ENCODE data around the gene FAM53A. TPM values are rescaled to one million over a fixed set of nuclear protein-coding genes. Genes with fewer than 3 reads are reported as not detected.

The FAM53A gene
- total RNA-seq, 1 experiment from 2014 or later = 3.1 TPM

DNA sequence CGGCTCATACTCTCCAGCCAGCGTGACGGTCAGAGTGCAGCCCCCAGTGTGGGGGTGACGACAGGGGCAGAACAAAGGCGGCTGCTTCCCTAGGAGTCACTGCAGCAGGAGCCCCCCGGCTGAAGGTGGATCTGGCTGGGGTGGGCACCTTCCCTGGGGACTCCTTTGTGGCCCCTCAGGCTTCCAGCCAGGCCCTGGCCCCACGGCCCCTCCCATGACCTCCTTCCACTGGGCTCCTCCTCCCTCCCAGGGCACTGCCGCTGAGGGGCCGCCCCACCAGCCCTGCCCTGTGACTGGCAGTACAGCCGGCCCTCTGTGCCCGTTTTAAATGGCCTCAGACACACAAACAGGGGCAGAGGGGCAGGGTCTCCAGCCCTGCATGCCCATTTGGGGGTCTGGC is 61.9 kb downstream of the FAM53A start:
- POLR2A ChIA-PET (ENCODE audit: unreplicated experiment) = no interaction called here
- no peaks in the 10 kb centered on the region for H3K79me2 ChIP-seq (ENCODE audit: low read length)
- no peak overlapping the region for H3K4me2 ChIP-seq (ENCODE audit: low read length)
- H3K27ac ChIP-seq (ENCODE audit: low read length) = no peak overlapping the region
- H3K4me1 ChIP-seq (ENCODE audit: insufficient read depth, low read length) = no peaks in the 10 kb centered on the region
- no peaks in the 10 kb centered on the region for H3K9me3 ChIP-seq (ENCODE audit: low read length)
- DNase-seq = no peak
- H3K27me3 ChIP-seq (ENCODE audit: low read length) = no peaks in the 10 kb centered on the region
- CTCF ChIA-PET = no interaction called here
- no peak overlapping the region for H3K9ac ChIP-seq (ENCODE audit: low read length)
- no peak overlapping the region for H2AFZ ChIP-seq (ENCODE audit: low read length)
- no peaks in the 10 kb centered on the region for H3K36me3 ChIP-seq (ENCODE audit: low read depth, low read length)
- TF ChIP-seq EZH2phosphoT487 (IDR thresholded peaks at IDR 0.05; ENCODE audit: borderline replicate concordance, low read length) = no peak
- TF ChIP-seq, protein P1, sequence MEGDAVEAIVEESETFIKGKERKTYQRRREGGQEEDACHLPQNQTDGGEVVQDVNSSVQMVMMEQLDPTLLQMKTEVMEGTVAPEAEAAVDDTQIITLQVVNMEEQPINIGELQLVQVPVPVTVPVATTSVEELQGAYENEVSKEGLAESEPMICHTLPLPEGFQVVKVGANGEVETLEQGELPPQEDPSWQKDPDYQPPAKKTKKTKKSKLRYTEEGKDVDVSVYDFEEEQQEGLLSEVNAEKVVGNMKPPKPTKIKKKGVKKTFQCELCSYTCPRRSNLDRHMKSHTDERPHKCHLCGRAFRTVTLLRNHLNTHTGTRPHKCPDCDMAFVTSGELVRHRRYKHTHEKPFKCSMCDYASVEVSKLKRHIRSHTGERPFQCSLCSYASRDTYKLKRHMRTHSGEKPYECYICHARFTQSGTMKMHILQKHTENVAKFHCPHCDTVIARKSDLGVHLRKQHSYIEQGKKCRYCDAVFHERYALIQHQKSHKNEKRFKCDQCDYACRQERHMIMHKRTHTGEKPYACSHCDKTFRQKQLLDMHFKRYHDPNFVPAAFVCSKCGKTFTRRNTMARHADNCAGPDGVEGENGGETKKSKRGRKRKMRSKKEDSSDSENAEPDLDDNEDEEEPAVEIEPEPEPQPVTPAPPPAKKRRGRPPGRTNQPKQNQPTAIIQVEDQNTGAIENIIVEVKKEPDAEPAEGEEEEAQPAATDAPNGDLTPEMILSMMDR (conservative IDR thresholded peaks at IDR 0.05; ENCODE audit: low read depth, low read length) = no peak
- no peak for TF ChIP-seq EZH2 (IDR thresholded peaks at IDR 0.05; ENCODE audit: low read length, unreplicated experiment)
- H3K4me3 ChIP-seq (ENCODE audit: low read length) = no peak overlapping the region
- no peak for ATAC-seq
- no peaks in the 10 kb centered on the region for H4K20me1 ChIP-seq (ENCODE audit: low read length)
- no peaks in the 10 kb centered on the region for H3K9me2 ChIP-seq (replicated peaks; ENCODE audit: low read length)
- intact Hi-C loops (cut with micrococcal nuclease) = no loop called here
- H3F3A ChIP-seq (ENCODE audit: low read length, unreplicated experiment) = no peaks in the 10 kb centered on the region
- BruUV-seq (replicated peaks) = no TSS peak

DNA sequence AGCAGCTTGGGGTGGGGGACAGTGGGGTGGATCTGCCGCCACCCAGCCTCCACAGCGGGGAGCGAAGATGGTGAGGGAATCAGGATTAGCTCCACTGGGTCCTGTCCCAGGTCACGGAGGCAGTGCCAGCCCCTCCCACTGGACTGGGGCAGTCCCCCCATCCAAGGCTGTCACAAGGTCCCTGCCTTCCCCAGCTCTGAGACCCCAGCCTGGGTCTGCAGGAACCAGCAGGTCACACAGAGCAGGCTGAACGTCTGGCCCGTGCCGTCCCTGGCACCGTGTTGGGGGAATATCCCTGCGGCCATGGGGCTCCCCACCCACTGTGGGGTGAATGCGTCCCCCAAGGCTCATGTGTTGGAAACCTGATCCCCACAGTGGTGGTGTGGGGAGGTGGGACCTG is 62.6 kb downstream of the FAM53A start:
- POLR2A ChIA-PET (ENCODE audit: unreplicated experiment) = no interaction called here
- H3K9me3 ChIP-seq (ENCODE audit: low read length) = no peaks in the 10 kb centered on the region
- CTCF ChIA-PET = no interaction called here
- no peaks in the 10 kb centered on the region for H3F3A ChIP-seq (ENCODE audit: low read length, unreplicated experiment)
- TF ChIP-seq EZH2 (IDR thresholded peaks at IDR 0.05; ENCODE audit: low read length, unreplicated experiment) = no peak
- TF ChIP-seq, protein P1 (conservative IDR thresholded peaks at IDR 0.05; ENCODE audit: low read depth, low read length) = no peak
- no TSS peak for BruUV-seq (replicated peaks)
- no peaks in the 10 kb centered on the region for H3K27me3 ChIP-seq (ENCODE audit: low read length)
- no peak overlapping the region for H3K4me2 ChIP-seq (ENCODE audit: low read length)
- no peak overlapping the region for H3K9ac ChIP-seq (ENCODE audit: low read length)
- H4K20me1 ChIP-seq (ENCODE audit: low read length) = no peaks in the 10 kb centered on the region
- H2AFZ ChIP-seq (ENCODE audit: low read length) = no peak overlapping the region
- intact Hi-C loops (cut with micrococcal nuclease) = no loop called here
- H3K79me2 ChIP-seq (ENCODE audit: low read length) = no peaks in the 10 kb centered on the region
- no peaks in the 10 kb centered on the region for H3K9me2 ChIP-seq (replicated peaks; ENCODE audit: low read length)
- no peak overlapping the region for H3K4me3 ChIP-seq (ENCODE audit: low read length)
- no peaks in the 10 kb centered on the region for H3K4me1 ChIP-seq (ENCODE audit: insufficient read depth, low read length)
- DNase-seq (no peak), ATAC-seq (no peak)
- no peak overlapping the region for H3K27ac ChIP-seq (ENCODE audit: low read length)
- H3K36me3 ChIP-seq (ENCODE audit: low read depth, low read length) = no peaks in the 10 kb centered on the region

DNA sequence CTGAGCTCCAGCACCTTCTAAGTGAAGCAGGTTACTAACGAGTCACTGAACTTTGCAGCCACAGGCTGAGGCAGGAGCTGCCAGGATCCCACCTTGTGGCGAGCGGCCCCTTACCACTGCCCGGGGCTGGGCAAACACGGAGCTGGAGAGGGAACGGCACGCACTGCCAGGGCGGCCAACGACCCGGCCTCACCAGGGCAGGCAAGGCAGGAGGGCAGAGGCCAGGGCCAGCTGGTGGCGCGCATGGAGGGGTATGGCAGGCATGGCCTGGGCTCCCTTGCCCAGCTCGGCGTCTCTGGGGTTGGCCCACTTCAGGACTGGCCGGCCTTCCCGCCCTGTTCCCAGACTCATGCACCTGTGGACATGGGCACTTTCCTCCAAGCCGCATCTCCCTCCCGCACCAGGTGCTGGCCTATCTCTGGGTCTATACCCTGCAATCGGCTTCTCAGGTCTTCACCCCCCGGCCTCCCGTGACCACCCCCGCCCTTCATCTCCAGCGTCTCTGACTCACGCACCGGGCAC is 64.9 kb downstream of the FAM53A start:
- Histone ChIP-seq H3K9me2 (replicated peaks; ENCODE audit: low read length) (no peaks in the 10 kb centered on the region), H4K20me1 (ENCODE audit: low read length) (no peaks in the 10 kb centered on the region), H3K36me3 (ENCODE audit: low read depth, low read length) (no peaks in the 10 kb centered on the region), H3K9me3 (ENCODE audit: low read length) (no peaks in the 10 kb centered on the region), H3K27me3 (ENCODE audit: low read length) (no peaks in the 10 kb centered on the region), H3K4me1 (ENCODE audit: insufficient read depth, low read length) (no peaks in the 10 kb centered on the region), H3K4me2 (ENCODE audit: low read length) (no peak overlapping the region), H3K79me2 (ENCODE audit: low read length) (no peaks in the 10 kb centered on the region), H3F3A (ENCODE audit: low read length, unreplicated experiment) (no peaks in the 10 kb centered on the region), H3K9ac (ENCODE audit: low read length) (no peak overlapping the region), H3K4me3 (ENCODE audit: low read length) (no peak overlapping the region), H2AFZ (ENCODE audit: low read length) (no peak overlapping the region), H3K27ac (ENCODE audit: low read length) (no peak overlapping the region)
- intact Hi-C loops (cut with micrococcal nuclease) = no loop called here
- TF ChIP-seq EZH2 (IDR thresholded peaks at IDR 0.05; ENCODE audit: low read length, unreplicated experiment) (no peak), EZH2phosphoT487 (IDR thresholded peaks at IDR 0.05; ENCODE audit: borderline replicate concordance, low read length) (no peak)
- TF ChIP-seq, protein P1 (conservative IDR thresholded peaks at IDR 0.05; ENCODE audit: low read depth, low read length) = no peak
- ChIA-PET CTCF (no interaction called here), POLR2A (ENCODE audit: unreplicated experiment) (no interaction called here)
- DNase-seq = no peak
- BruUV-seq (replicated peaks) = no TSS peak
- ATAC-seq = no peak

Data from PC-3 (cell line).